Measurements from ENCODE around the gene CBS. TPM values are rescaled to one million over a fixed set of nuclear protein-coding genes. Genes with fewer than 3 reads are reported as not detected.
"Not testable (repeated sequence)": the region's sequence is repeated elsewhere in the genome, so short reads cannot be mapped to it uniquely, and the experiment has no call there.

CBS gene
- polyA plus RNA-seq, 12 donors: 1.3 to 19.5 (median 7.7) TPM; not detected in 1

DNA sequence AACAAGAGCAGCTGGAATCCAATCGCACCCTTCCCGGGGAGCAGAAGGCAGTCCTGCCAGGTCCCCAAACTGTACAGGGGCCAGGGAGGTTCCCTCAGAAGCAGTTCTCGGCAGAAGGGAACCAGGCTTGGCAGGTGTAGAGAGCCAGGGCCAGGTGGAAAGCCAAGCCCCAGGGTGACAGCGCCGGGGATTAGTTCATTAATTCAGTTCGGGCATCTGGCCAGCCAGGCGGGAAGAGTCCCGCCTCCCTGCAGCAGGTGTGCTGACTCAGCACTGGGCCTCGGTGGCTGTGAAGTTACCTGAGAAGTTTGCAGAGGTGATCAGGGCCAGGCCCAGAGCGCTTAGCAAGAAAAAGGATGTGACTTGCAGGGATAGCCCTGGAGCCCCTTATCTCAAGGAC lies 6.0 kb downstream of the CBS start:
- not testable (repeated sequence) for DNase-seq

DNA sequence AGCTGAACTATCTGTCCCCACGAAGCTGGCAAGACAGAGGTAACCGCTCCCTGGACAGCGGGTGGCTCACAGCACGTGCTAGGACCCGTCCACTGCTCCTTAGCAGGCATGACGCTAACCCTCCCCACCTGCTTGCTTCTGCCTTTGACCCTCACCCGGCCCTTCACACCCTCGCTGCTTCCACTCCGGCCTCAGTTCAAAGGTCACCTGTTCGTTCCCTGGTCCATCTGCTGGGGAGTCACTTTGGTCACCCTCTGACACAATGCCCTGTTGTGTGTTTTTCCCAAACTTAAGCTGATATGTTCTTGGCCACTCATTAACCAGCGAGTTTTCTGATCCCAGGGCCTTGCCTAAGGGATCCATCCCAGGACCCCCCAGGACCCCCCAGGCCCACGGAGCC lies 7.6 kb downstream of the CBS start:
- DNase-seq: not testable (repeated sequence)

GRCh38 chr21:43066690-43067089 lies 8.9 kb downstream of the CBS start:
- not testable (repeated sequence) for DNase-seq

DNA sequence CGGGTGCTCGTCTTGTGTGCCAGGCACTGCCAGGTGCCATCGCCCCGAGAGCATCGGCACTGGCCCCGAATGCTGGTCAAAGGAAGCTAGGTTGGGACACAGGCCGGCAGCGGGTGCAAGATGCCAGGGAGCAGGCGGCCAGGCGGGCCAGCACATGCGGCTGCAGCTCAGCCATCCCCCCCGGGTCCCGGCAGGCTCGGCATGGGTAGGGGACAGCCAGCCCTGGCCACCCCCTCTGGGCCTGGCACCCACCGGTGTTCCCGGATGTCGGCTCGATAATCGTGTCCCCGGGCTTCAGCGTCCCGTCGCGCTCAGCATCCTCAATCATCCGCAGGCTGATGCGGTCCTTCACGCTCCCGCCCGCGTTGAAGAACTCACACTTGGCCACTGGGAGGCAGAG lies 9.6 kb downstream of the CBS start:
- not testable (repeated sequence) for DNase-seq

GRCh38 chr21:43064265-43064917 lies 11.2 kb downstream of the CBS start:
- not testable (repeated sequence) for DNase-seq

DNA sequence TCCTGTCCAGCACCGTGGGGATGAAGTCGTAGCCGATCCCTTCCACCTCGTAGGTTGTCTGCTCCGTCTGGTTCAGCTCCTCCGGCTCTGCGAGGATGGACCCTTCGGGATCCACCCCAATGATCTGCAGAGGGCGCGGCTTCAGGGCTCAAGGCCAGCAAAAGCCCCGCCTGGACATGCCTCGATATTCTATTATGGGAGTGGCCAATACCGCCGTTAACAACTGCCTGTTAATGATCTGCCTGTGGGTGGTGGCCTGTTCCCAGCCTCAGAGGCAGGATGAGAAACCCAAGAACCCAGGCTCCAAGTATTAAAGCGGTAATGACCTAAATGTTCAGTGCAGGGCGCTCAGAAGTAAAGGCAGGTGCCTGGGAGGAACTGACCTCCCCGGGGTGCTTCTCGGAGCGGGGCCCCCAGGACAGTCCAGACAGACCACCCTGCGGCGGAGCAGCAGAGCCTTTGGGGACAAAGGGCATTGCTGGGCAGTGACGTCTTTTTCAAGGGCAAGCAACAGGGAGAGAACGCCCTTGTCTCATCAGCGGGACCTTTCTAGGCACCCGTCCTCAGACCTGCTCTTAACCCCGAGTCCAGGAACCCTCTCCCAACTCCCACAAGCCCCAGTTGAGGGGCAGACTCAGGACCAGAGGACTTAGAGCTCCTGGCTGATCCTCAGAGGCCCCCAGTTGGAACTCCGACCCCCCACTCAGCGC lies 12.5 kb downstream of the CBS start:
- DNase-seq: not testable (repeated sequence)

DNA sequence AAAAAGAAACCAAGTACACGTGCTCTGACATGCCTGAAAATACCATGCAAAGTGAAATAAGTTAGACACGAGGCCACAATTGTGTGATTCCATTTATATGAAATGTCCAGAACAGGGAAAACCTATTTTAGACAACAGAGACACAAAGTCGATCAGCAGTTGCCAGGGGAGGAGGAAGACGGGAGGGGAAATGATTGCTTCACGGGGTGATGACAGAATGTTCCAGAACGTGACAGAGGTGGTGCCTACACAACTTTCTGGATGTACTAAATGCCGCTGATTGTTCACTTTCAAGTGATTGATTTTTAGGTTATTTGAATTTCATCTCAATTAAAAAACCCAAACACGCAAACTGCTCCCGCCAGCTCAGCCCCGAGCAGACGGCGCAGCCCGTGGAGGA lies 22.5 kb downstream of the CBS start:
- DNase-seq: not testable (repeated sequence)

DNA sequence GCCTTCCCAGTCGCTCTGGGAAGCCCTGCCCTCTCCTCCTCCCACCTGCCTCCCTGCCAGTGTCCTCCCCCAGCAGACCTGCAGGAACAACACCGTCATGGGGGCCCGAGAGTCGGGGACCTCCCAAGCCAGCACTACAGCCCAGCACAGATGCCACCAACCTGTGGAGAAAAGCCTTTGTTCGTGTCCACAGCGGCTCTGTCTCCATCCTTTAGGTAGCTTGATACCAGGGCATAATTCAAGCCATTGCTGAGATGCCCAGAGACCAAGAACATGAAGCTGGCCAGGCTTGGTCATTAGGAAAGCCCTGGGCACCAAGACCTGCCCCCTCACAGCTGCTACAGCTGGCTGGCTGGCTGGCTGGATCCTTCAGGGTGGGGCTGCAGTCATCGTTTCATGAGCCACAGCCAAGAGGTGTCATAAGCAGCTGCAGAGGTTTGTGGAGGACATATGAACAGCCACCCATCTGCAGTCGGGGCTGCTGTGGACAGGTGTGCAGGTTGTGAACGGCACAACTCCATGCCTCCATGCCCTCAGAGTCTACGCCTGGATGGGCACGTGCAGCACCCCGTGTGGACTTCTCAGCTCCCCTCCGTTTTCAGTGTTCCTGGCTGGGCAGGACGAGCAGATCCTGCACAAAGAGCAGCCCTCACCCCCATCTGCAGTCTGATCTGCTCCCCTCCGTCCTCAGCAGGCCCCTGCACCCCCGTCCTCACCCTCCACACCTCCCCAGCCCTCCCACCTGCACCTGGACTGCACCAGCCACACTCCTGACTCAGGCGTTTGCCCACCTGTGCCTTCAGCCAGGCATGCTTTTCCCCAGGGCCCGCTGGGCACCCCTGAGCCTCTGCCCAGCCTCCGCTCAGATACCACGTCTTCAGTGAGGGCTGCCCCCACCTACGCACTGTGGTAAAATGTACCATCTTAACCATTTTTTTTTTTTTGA lies 29.5 kb downstream of the CBS start:
- DNase-seq: not testable (repeated sequence)

GRCh38 chr21:43045165-43045875 lies 30.3 kb downstream of the CBS start:
- not testable (repeated sequence) for DNase-seq

DNA sequence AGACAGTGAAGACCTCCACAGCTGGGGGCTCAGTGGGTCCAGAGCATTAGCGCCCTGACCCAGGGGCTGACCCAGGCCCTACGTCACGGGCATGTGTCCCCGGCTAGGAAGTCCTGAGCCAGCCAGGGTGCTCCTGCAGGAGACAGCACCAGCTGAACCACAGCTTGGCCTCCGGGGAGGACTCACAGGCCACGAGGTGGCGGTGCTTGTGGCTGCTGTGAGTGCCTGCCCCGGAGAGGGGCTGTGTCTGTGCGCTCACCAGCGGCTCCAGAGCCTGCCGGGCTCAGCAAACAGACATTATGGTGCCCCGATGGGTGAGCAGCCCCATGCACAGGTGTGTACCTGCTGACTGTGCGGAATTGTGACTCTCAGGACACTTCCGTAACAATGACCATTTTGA lies 31.1 kb downstream of the CBS start:
- not testable (repeated sequence) for DNase-seq

DNA sequence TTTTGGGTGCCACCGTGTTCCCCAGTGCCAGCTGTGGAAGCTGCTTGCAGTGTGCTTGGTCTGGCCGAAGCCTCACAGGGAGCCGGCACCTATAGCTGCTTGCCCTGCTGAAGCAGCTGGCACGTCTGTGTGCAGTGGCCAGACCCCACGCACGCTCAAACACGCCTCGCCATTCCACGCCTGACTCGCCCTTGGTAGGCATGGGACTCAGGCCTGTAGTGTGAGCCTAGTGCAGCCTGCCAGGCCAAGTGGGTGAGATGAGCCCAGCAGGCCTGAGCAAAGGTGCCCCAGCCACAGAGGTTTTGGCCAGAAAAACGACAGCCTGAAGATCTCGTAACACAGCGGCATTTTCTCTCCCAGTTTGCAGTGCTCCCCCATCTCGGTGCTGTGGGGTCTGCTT lies 32.3 kb downstream of the CBS start:
- not testable (repeated sequence) for DNase-seq

GRCh38 chr21:43042169-43042568 lies 33.5 kb downstream of the CBS start:
- not testable (repeated sequence) for DNase-seq

- DNase-seq: not testable (repeated sequence)
Observed at GRCh38 chr21:43038659-43039044, 37.0 kb downstream of the CBS start.

- not testable (repeated sequence) for DNase-seq
Observed at GRCh38 chr21:43037918-43038658, 37.5 kb downstream of the CBS start.

DNA sequence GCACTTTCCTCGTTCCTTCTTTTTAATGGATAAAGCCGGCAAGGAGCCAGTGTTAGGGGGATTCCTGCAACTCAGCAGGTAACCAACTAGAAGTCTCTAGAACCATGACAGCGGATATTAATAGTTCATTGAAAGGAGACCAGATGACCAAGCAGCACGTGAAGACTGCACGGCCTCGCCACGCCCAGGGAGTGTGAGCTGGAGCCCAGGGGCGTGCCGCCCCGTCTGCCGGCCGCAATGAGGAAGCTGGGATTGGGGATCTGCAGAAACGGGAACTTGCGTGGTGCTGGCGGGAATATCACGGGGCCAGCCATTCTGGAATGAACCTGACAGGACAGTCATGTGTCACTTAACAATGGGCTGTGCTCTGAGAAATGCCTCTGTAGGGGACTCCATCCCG lies 38.7 kb downstream of the CBS start:
- not testable (repeated sequence) for DNase-seq

GRCh38 chr21:43034826-43035225 lies 40.8 kb downstream of the CBS start:
- DNase-seq: no peak

DNA sequence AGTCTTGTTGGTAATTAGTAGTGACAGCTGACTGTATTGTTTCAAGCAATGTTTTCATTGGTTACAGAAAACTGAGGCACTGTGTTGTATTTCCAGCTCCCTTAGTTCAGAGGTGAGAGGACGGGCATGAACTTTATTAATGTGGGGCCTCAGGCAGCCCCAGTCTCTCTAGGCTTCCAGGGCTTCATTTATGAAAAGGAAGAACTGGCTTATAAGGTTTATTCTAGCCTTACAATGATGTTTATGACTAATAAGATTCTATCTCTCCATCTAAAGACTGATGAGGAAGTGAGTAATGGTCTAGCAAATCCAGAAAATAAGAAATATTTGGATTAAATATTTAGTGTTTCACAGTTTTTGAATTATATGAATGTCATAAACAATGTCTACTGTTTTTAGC lies 41.5 kb downstream of the CBS start:
- DNase-seq: no peak

GRCh38 chr21:43031121-43031619 lies 44.5 kb downstream of the CBS start:
- DNase-seq: no peak

DNA sequence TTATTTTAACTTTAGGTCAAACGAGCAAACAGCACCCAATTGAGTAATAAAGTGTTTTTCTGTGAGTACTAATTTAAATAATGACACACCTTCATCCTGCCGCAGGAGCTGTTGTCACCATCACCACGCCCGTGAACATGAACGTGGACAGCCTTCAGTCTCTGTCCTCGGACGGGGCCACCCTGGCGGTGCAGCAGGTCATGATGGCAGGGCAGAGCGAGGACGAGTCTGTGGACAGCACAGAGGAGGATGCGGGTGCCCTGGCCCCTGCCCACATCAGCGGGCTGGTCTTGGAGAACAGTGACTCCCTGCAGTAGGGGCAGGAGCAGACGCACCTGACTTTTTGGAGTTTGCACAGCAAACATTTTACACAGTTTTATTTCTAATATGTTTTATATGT lies 45.9 kb downstream of the CBS start:
- no peak for DNase-seq

DNA sequence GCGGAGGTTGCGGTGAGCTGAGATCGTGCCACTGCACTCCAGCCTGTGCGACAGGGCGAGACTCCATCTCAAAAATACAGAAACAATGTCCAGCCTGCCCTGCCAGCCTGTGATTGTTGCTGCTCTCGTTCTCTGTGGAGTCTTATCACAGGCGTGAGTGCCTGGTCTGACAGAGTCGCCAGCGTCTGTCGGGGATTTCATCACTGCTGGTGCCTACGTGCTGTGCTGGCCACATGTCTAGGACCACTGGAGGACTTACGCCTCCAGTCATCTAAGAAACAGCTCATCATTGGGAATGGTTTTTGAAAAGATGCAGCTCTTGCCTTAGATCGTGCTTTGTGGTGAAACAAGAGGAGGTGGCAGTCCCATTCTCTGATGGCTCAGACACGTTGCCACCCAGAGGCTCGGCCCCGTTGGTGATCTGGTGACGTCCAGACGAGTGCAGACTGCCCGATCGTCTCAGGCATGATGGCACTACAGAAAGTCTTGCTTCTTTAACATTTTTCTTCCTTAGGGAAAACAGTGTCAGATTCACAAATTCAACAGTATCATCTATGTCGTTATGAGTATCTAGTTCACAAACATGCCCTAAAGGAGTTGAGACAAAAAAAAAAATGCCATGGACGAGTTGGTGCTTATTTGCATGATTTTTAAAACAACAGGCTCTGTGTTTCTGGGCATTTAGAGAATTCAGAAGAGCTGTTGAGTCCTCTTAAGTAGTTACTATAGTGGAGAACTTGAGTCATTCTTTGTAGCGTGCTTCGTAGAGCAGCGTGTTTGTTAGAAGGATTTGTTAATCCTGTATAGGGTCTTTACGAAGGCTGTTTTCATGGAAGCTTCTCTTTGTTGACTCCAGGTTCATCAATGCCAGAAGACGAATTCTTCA lies 47.5 kb downstream of the CBS start:
- no peak for DNase-seq

All from muscle of arm (tissue), 12 donors.